ENCODE measurements around the gene VPS8. TPM values are rescaled to one million over a fixed set of nuclear protein-coding genes. Genes with fewer than 3 reads are reported as not detected.

The VPS8 gene
- total RNA-seq, 1 experiment from 2014 or later = 72.3 TPM

DNA sequence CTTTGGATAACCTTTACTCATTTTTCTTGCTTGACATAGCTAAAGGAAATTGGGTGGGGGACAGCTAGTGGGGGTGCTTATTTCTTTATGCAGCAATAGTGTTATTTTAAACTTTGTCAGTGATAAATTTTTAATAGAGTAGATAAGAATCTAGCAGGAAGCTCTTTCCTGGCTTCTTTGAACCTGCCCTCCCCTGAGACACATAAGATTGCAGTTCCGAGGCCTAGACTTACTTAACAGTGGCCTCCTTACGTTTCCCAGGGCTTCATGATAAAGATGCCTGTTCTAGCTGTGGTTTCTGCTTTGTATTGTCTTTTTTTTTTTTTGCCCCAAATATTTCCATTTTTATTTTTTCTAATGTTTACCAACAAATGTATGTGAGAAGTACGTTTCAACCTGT, 170.1 kb downstream of the VPS8 start:
- BruUV-seq (replicated peaks) = no TSS peak
- DNase-seq (ENCODE audit: low read depth, low spot score) = no peak
- in situ Hi-C loops (cut with HindIII; ENCODE audit: low pct_unique_long_range_greater_than_20kb, low sequenced_read_pairs) = no loop called here
- intact Hi-C loops (cut with micrococcal nuclease; ENCODE audit: unreplicated experiment) = no loop called here
- Histone ChIP-seq H3K9me3 (ENCODE audit: control insufficient read depth, insufficient read depth, low read depth, low read length) (no peaks in the 10 kb centered on the region), H3K27ac (ENCODE audit: low read length) (no peak overlapping the region), H3K4me1 (ENCODE audit: control insufficient read depth, insufficient read depth, low read length) (no peaks in the 10 kb centered on the region), H3K27me3 (ENCODE audit: control insufficient read depth, insufficient read depth, low read length) (no peaks in the 10 kb centered on the region), H3K4me3 (ENCODE audit: low read depth in 2 of 2, low read length in 2 of 2) (no peak overlapping the region), H3K36me3 (ENCODE audit: control insufficient read depth, insufficient read depth, low read length) (no peaks in the 10 kb centered on the region)
- ChIA-PET POLR2A (interaction anchor here (0.6 kb wide), 1 partner anchor 48 kb away, joined by 3 read pairs; no protein-coding TSS in a partner anchor), CTCF (no interaction called here)
- ATAC-seq = no peak
- TF ChIP-seq, protein P1, sequence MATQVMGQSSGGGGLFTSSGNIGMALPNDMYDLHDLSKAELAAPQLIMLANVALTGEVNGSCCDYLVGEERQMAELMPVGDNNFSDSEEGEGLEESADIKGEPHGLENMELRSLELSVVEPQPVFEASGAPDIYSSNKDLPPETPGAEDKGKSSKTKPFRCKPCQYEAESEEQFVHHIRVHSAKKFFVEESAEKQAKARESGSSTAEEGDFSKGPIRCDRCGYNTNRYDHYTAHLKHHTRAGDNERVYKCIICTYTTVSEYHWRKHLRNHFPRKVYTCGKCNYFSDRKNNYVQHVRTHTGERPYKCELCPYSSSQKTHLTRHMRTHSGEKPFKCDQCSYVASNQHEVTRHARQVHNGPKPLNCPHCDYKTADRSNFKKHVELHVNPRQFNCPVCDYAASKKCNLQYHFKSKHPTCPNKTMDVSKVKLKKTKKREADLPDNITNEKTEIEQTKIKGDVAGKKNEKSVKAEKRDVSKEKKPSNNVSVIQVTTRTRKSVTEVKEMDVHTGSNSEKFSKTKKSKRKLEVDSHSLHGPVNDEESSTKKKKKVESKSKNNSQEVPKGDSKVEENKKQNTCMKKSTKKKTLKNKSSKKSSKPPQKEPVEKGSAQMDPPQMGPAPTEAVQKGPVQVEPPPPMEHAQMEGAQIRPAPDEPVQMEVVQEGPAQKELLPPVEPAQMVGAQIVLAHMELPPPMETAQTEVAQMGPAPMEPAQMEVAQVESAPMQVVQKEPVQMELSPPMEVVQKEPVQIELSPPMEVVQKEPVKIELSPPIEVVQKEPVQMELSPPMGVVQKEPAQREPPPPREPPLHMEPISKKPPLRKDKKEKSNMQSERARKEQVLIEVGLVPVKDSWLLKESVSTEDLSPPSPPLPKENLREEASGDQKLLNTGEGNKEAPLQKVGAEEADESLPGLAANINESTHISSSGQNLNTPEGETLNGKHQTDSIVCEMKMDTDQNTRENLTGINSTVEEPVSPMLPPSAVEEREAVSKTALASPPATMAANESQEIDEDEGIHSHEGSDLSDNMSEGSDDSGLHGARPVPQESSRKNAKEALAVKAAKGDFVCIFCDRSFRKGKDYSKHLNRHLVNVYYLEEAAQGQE (IDR thresholded peaks at IDR 0.05; ENCODE audit: insufficient read depth in 1 of 2, low read depth in 2 of 2, low read length in 1 of 2) = no peak
- TF ChIP-seq, protein P2, sequence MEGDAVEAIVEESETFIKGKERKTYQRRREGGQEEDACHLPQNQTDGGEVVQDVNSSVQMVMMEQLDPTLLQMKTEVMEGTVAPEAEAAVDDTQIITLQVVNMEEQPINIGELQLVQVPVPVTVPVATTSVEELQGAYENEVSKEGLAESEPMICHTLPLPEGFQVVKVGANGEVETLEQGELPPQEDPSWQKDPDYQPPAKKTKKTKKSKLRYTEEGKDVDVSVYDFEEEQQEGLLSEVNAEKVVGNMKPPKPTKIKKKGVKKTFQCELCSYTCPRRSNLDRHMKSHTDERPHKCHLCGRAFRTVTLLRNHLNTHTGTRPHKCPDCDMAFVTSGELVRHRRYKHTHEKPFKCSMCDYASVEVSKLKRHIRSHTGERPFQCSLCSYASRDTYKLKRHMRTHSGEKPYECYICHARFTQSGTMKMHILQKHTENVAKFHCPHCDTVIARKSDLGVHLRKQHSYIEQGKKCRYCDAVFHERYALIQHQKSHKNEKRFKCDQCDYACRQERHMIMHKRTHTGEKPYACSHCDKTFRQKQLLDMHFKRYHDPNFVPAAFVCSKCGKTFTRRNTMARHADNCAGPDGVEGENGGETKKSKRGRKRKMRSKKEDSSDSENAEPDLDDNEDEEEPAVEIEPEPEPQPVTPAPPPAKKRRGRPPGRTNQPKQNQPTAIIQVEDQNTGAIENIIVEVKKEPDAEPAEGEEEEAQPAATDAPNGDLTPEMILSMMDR (IDR thresholded peaks at IDR 0.05) = no peak
- TF ChIP-seq SIN3A (IDR thresholded peaks at IDR 0.05; ENCODE audit: borderline replicate concordance, insufficient read depth, low read depth, low read length) = no peak
- no peak for TF ChIP-seq TCF7L2 (IDR thresholded peaks at IDR 0.05; ENCODE audit: low read depth, low read length)
- no peak for TF ChIP-seq POLR2AphosphoS5 (IDR thresholded peaks at IDR 0.05; ENCODE audit: low read depth, low read length)

DNA sequence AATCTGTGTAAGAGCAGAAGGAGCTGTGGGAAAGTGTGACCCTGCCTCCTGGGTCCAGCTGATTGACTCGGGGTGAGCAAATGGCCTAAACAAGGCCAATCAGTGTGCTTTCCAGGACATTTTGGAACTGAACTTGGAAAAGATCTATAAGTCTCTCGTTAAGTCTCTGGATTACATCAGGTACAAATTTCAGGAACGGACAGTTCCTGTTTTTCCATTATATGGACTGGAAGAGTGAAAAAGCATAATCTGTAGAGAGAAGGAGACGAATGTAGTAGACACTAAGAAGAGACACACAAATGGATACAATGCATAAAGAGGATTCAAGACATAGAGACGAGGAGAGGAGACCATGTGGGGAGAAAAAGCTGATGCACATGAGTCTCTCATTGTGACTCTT, 173.6 kb downstream of the VPS8 start:
- H3K4me1 ChIP-seq (ENCODE audit: control insufficient read depth, insufficient read depth, low read length) = no peaks in the 10 kb centered on the region
- H3K27ac ChIP-seq (ENCODE audit: low read length) = no peak overlapping the region
- H3K4me3 ChIP-seq (ENCODE audit: low read depth in 2 of 2, low read length in 2 of 2) = no peak overlapping the region
- DNase-seq (ENCODE audit: low read depth, low spot score) (no peak), ATAC-seq (no peak)
- no peaks in the 10 kb centered on the region for H3K36me3 ChIP-seq (ENCODE audit: control insufficient read depth, insufficient read depth, low read length)
- no peaks in the 10 kb centered on the region for H3K27me3 ChIP-seq (ENCODE audit: control insufficient read depth, insufficient read depth, low read length)
- H3K9me3 ChIP-seq (ENCODE audit: control insufficient read depth, insufficient read depth, low read depth, low read length) = no peaks in the 10 kb centered on the region
- BruUV-seq (replicated peaks) = no TSS peak
- CTCF ChIA-PET = no interaction called here
- in situ Hi-C loops (cut with HindIII; ENCODE audit: low pct_unique_long_range_greater_than_20kb, low sequenced_read_pairs) (no loop called here), intact Hi-C loops (cut with micrococcal nuclease; ENCODE audit: unreplicated experiment) (no loop called here)
- TF ChIP-seq, protein P1 (IDR thresholded peaks at IDR 0.05; ENCODE audit: insufficient read depth in 1 of 2, low read depth in 2 of 2, low read length in 1 of 2) = no peak
- TF ChIP-seq, protein P2 (IDR thresholded peaks at IDR 0.05) = no peak
- no peak for TF ChIP-seq SIN3A (IDR thresholded peaks at IDR 0.05; ENCODE audit: borderline replicate concordance, insufficient read depth, low read depth, low read length)
- TF ChIP-seq POLR2AphosphoS5 (IDR thresholded peaks at IDR 0.05; ENCODE audit: low read depth, low read length) = no peak
- no peak for TF ChIP-seq TCF7L2 (IDR thresholded peaks at IDR 0.05; ENCODE audit: low read depth, low read length)
- POLR2A ChIA-PET = interaction anchor here (0.6 kb wide), 2 partner anchors 81 to 307 kb away, joined by 3 read pairs; no protein-coding TSS in a partner anchor

Measured in Panc1 (cell line).